ENCODE results near the gene TBC1D13. TPM values are rescaled to one million over a fixed set of nuclear protein-coding genes. Genes with fewer than 3 reads are reported as not detected.
A peak's percentile ranks its signal among the peaks of the same experiment; 100 is the strongest.

Gene TBC1D13
- total and polyA plus RNA-seq, 2 of the 4 experiments (the other 2 are of a cell fraction): 9.1 to 26.4 TPM

- 0 out of 2 replicates have a peak within 1 kb of the TSS, but pooled peaks have one; percentile 10 for H2BK20ac ChIP-seq (ENCODE audit: low read depth, low read length)
- ATAC-seq (ENCODE audit: low read depth) (peak; percentile 96), DNase-seq (peak; percentile 83)
- H3K4me2 ChIP-seq (ENCODE audit: low read depth, low read length): peak within 1 kb of the TSS; percentile 100
- ChIA-PET CTCF (interaction anchor here (1.0 to 1.8 kb wide), 2 partner anchors 10 to 11 kb away, joined by 3 to 4 read pairs; no protein-coding TSS in a partner anchor), POLR2A (ENCODE audit: unreplicated experiment) (no interaction called here)
- H3K23ac ChIP-seq (ENCODE audit: low read depth, low read length): peak within 1 kb of the TSS; percentile 96
- H4K20me1 ChIP-seq (ENCODE audit: insufficient read depth, low read length): peaks cover 3% of the 10 kb centered on the region; the same call in 1 of the 2 replicates
- peak within 1 kb of the TSS; percentile 36 for H2AK5ac ChIP-seq (ENCODE audit: low read depth, low read length)
- BruUV-seq (replicated peaks): no TSS peak
- H2AK9ac ChIP-seq (replicated peaks; ENCODE audit: low read depth, low read length, poor library complexity): peak within 1 kb of the TSS; percentile 94
- peak within 1 kb of the TSS; percentile 91 for H2BK5ac ChIP-seq (ENCODE audit: low read depth, low read length, poor library complexity, severe bottlenecking)
- H3K4me3 ChIP-seq (ENCODE audit: insufficient read depth, low read depth, low read length): peak within 1 kb of the TSS; percentile 99
- dilution Hi-C loops (cut with HindIII; ENCODE audit: low sequenced_read_pairs, unreplicated experiment): no loop called here
- H3K27me3 ChIP-seq (ENCODE audit: control insufficient read depth, insufficient read depth, low read length): no peaks in the 10 kb centered on the region
- H3K4me1 ChIP-seq (ENCODE audit: control insufficient read depth, insufficient read depth, low read length): peaks cover 5% of the 10 kb centered on the region
- peaks cover 2% of the 10 kb centered on the region; the same call in 1 of the 2 replicates for H3K9me3 ChIP-seq (ENCODE audit: control insufficient read depth, insufficient read depth, low read length)
- peak within 1 kb of the TSS; percentile 96 for H4K5ac ChIP-seq (ENCODE audit: low read depth, low read length)
- peak within 1 kb of the TSS; percentile 96 for H3K14ac ChIP-seq (replicated peaks; ENCODE audit: low read depth, low read length)
- 0% methylated on average over 28 of the region's 72 CpGs; no CpG with 5 or more reads in 1 of the 2 experiments for WGBS, 2 experiments (ENCODE audit: extremely low coverage in 2 of 2, insufficient read length in 1 of 2)
- in situ Hi-C loops (cut with MboI; ENCODE audit: low sequenced_read_pairs): no loop called here
- intact Hi-C loops (cut with micrococcal nuclease): loop anchor here (1.0 to 2.0 kb wide), 2 partner anchors 15 to 176 kb away; partner anchors contain the start of gene TBC1D13
- H4K8ac ChIP-seq (ENCODE audit: low read depth in 2 of 2, low read length in 2 of 2): peak within 1 kb of the TSS; percentile 96 to 97
- peak within 1 kb of the TSS; percentile 93 for H3K9ac ChIP-seq (ENCODE audit: low read depth, low read length)
- peak within 1 kb of the TSS; percentile 89 for H3K4ac ChIP-seq (ENCODE audit: low read depth, low read length)
- H3K79me1 ChIP-seq (ENCODE audit: low read depth in 1 of 2, low read length in 2 of 2): peaks cover 20 to 49% of the 10 kb centered on the region in 2 experiments
- H3K27ac ChIP-seq (ENCODE audit: insufficient read depth, low read length): peak within 1 kb of the TSS; percentile 95
- peak within 1 kb of the TSS; percentile 99 for H2AFZ ChIP-seq (replicated peaks; ENCODE audit: low read length, poor library complexity)
- H3K9me1 ChIP-seq (ENCODE audit: insufficient read depth, low read length): peaks cover 7% of the 10 kb centered on the region; the same call in 1 of the 2 replicates
- peaks cover 4% of the 10 kb centered on the region for H3K36me3 ChIP-seq (ENCODE audit: control insufficient read depth, insufficient read depth, low read length)
- peak within 1 kb of the TSS; percentile 52 for H2BK120ac ChIP-seq (ENCODE audit: low read depth, low read length)
- peak within 1 kb of the TSS; percentile 42; the same call in 1 of the 3 replicates for H2BK15ac ChIP-seq (ENCODE audit: low read depth, low read length)
- peak within 1 kb of the TSS; percentile 52 for H3K56ac ChIP-seq (ENCODE audit: extremely low read depth, insufficient read depth, low read length)
- peak within 1 kb of the TSS; percentile 87 for H3K18ac ChIP-seq (ENCODE audit: low read depth, low read length)
- H4K91ac ChIP-seq (ENCODE audit: insufficient read depth, low read depth, low read length): peak within 1 kb of the TSS; percentile 88
- TF ChIP-seq MAFK (IDR thresholded peaks at IDR 0.05; ENCODE audit: low read depth, low read length) (no peak), FOS (IDR thresholded peaks at IDR 0.05; ENCODE audit: low read depth, low read length) (0 out of 2 replicates have a peak, but pooled peaks have one; percentile 2), USF2 (IDR thresholded peaks at IDR 0.05; ENCODE audit: low read depth, low read length) (no peak), MXI1 (IDR thresholded peaks at IDR 0.05; ENCODE audit: borderline replicate concordance, low read depth, low read length) (no peak; the same call in 1 of the 2 replicates), ELK1 (IDR thresholded peaks at IDR 0.05; ENCODE audit: borderline replicate concordance, low read depth, low read length) (0 out of 2 replicates have a peak, but pooled peaks have one; percentile 45), RFX5 (IDR thresholded peaks at IDR 0.05; ENCODE audit: low read depth, low read length) (peak; percentile 65), RAD21 (IDR thresholded peaks at IDR 0.05; ENCODE audit: low read length) (no peak), CTCF (conservative IDR thresholded peaks at IDR 0.05; ENCODE audit: low read depth, low read length) (no peak), CHD1 (IDR thresholded peaks at IDR 0.05; ENCODE audit: low read depth, low read length) (no peak), NFE2L2 (IDR thresholded peaks at IDR 0.05; ENCODE audit: low read depth, low read length) (no peak), SMC3 (IDR thresholded peaks at IDR 0.05; ENCODE audit: low read depth, low read length) (peak; percentile 15; the same call in 1 of the 2 replicates), POLR2A (IDR thresholded peaks at IDR 0.05; ENCODE audit: low read depth, low read length) (peak; percentile 15; the same call in 1 of the 2 replicates), MAZ (IDR thresholded peaks at IDR 0.05; ENCODE audit: borderline replicate concordance, low read depth, low read length) (peak; percentile 84)
Measured at GRCh38 chr9:128771745-128772519, 15.1 kb upstream of the TBC1D13 start, which contains the start of gene ZER1. TSS of gene ZER1 (minus strand) at chr9:128771927. CDS start at chr9:128755565, 16,362 bp downstream.

All from IMR-90 (cell line).